ENCODE data around the gene DONSON.
"Not testable (repeated sequence)": the region's sequence is repeated elsewhere in the genome, so short reads cannot be mapped to it uniquely, and the experiment has no call there.

Gene DONSON

GRCh38 chr21:33608559-33608958 lies 20.1 kb upstream of the DONSON start:
- TF ChIP-seq CTCF (conservative IDR thresholded peaks at IDR 0.05; ENCODE audit: low read length): no peak
- no peak overlapping the region for H3K4me3 ChIP-seq (ENCODE audit: low read length)
- peak; percentile 32 for DNase-seq (ENCODE audit: low read depth)

- DNase-seq (ENCODE audit: low read depth): no peak
- no peak for TF ChIP-seq CTCF (conservative IDR thresholded peaks at IDR 0.05; ENCODE audit: low read length)
- H3K4me3 ChIP-seq (ENCODE audit: low read length): no peak overlapping the region
Measured at GRCh38 chr21:33598051-33598450, 9.6 kb upstream of the DONSON start.

- DNase-seq (ENCODE audit: low read depth): peak; percentile 29
- peak overlapping the region; percentile 82 for H3K4me3 ChIP-seq (ENCODE audit: low read length)
Measured at GRCh38 chr21:33587792-33588484, 546 bp downstream of the DONSON start.

GRCh38 chr21:33586927-33587326 lies 1.6 kb downstream of the DONSON start:
- H3K4me3 ChIP-seq (ENCODE audit: low read length): no peak overlapping the region
- no peak for TF ChIP-seq CTCF (conservative IDR thresholded peaks at IDR 0.05; ENCODE audit: low read length)

More at GRCh38 chr21:33587792-33588484, 546 bp downstream of the DONSON start:
- no peak for TF ChIP-seq CTCF (conservative IDR thresholded peaks at IDR 0.05; ENCODE audit: low read length)

GRCh38 chr21:33584455-33584854 lies 4.0 kb downstream of the DONSON start:
- DNase-seq (ENCODE audit: low read depth): no peak
- no peak for TF ChIP-seq CTCF (conservative IDR thresholded peaks at IDR 0.05; ENCODE audit: low read length)
- no peak overlapping the region for H3K4me3 ChIP-seq (ENCODE audit: low read length)

More at GRCh38 chr21:33586927-33587326, 1.6 kb downstream of the DONSON start:
- no peak for DNase-seq (ENCODE audit: low read depth)

GRCh38 chr21:33578959-33579542 lies 9.4 kb downstream of the DONSON start:
- no peak overlapping the region for H3K4me3 ChIP-seq (ENCODE audit: low read length)
- TF ChIP-seq CTCF (conservative IDR thresholded peaks at IDR 0.05; ENCODE audit: low read length): no peak
- peak; percentile 24 for DNase-seq (ENCODE audit: low read depth)

- no peak overlapping the region for H3K4me3 ChIP-seq (ENCODE audit: low read length)
- no peak for TF ChIP-seq CTCF (conservative IDR thresholded peaks at IDR 0.05; ENCODE audit: low read length)
- peak; percentile 80 for DNase-seq (ENCODE audit: low read depth)
Measured at GRCh38 chr21:33578214-33578613, 10.3 kb downstream of the DONSON start.

- H3K4me3 ChIP-seq (ENCODE audit: low read length): not testable (repeated sequence)
Measured at GRCh38 chr21:33576741-33577141, 11.7 kb downstream of the DONSON start.

More at GRCh38 chr21:33576741-33577141, 11.7 kb downstream of the DONSON start:
- DNase-seq (ENCODE audit: low read depth): not testable (repeated sequence)

Data from AG10803 (cell line).